Left ventricle myocardium inferior (tissue), 1 donor: ENCODE measurements around the gene TMEM187. TPM values are rescaled to one million over a fixed set of nuclear protein-coding genes. Genes with fewer than 3 reads are reported as not detected.

Experiments used
- DNase-seq: peaks from one replicate; pipeline ENCODE4 v3.0.0-alpha.2; 2020
- H3K27ac ChIP-seq: fragments of 200-600 bp; replicated peaks from 2 replicates; pipeline ENCODE4 v1.8.0; 2021
- H3K27me3 ChIP-seq: fragments of 200-600 bp; 2 replicates; pipeline ENCODE4 v1.8.0; 2021; ENCODE audit warnings: low read depth
- H3K36me3 ChIP-seq: fragments of 200-600 bp; 2 replicates; pipeline ENCODE4 v1.8.0; 2021
- H3K4me1 ChIP-seq: fragments of 200-600 bp; 2 replicates; pipeline ENCODE4 v1.8.0; 2021
- H3K4me3 ChIP-seq: fragments of 200-600 bp; 2 replicates; pipeline ENCODE4 v1.8.0; 2021; ENCODE audit warnings: mild to moderate bottlenecking, moderate library complexity
- H3K9me3 ChIP-seq: fragments of 200-600 bp; replicated peaks from 2 replicates; pipeline ENCODE4 v1.8.0; 2021
- CTCF ChIP-seq: fragments of 200-600 bp; IDR thresholded peaks from 2 replicates; pipeline ENCODE4 v1.8.0; 2021; ENCODE audit warnings: antibody characterized with exemption, mild to moderate bottlenecking, borderline replicate concordance
- intact Hi-C: fragments of 100-400 bp; cut with micrococcal nuclease; formaldehyde crosslinking; loops from one replicate; pipeline ENCODE4 v1.11.0; 2022
- total RNA-seq: library from RNA; stranded (reverse); fragmentation: NEBNext Ultra II Directional; extraction: Animal tissue kit (Norgen Biotek cat#: 25700); gene quantifications from one replicate; pipeline ENCODE4 v1.2.1, GENCODE V29; 2021
- donor health status: DM: no; HTN: yes; CAD: no; lungs with severe emphysema.

TMEM187 gene
- total RNA-seq, 1 donor from 2014 or later, result 6.4 TPM

- H3K9me3 ChIP-seq, result no peaks in the 10 kb centered on the region
- H3K4me3 ChIP-seq, result no peak overlapping the region
- no peaks in the 10 kb centered on the region for H3K27me3 ChIP-seq
- DNase-seq, result no peak
- intact Hi-C loops, result no loop called here
- no peak overlapping the region for H3K27ac ChIP-seq
- TF ChIP-seq CTCF, result no peak
- peaks cover 31% of the 10 kb centered on the region for H3K4me1 ChIP-seq
- H3K36me3 ChIP-seq, result peaks cover 5% of the 10 kb centered on the region
Measured at GRCh38 chrX:154024271-154024670, 51.7 kb downstream of the TMEM187 start.

DNA sequence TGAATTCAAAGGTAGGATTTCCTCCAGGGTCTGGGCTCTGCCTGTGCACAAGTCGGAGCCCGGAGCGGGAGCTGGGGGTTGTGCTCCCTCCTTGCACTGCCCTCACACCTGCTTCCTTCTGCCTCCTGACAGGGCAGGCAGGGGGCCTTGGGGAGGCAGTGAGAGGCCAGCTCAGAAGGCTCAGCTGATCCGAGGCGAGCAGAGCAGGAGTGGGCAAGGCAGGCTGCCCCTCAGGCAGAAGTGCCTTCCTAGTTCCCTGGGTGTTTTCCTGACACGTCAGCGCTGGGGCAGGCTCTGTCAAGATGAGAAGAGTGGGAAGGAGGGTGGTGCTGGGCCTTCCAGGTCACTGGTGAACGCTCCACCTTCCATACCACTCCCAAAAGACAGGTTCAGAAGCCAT is 52.7 kb downstream of the TMEM187 start:
- H3K27me3 ChIP-seq, result no peaks in the 10 kb centered on the region
- intact Hi-C loops, result no loop called here
- DNase-seq, result no peak
- peaks cover 5% of the 10 kb centered on the region for H3K36me3 ChIP-seq
- TF ChIP-seq CTCF, result no peak
- H3K9me3 ChIP-seq, result no peaks in the 10 kb centered on the region
- peak overlapping the region; percentile 23 for H3K27ac ChIP-seq
- peaks cover 29% of the 10 kb centered on the region for H3K4me1 ChIP-seq
- no peak overlapping the region for H3K4me3 ChIP-seq

DNA sequence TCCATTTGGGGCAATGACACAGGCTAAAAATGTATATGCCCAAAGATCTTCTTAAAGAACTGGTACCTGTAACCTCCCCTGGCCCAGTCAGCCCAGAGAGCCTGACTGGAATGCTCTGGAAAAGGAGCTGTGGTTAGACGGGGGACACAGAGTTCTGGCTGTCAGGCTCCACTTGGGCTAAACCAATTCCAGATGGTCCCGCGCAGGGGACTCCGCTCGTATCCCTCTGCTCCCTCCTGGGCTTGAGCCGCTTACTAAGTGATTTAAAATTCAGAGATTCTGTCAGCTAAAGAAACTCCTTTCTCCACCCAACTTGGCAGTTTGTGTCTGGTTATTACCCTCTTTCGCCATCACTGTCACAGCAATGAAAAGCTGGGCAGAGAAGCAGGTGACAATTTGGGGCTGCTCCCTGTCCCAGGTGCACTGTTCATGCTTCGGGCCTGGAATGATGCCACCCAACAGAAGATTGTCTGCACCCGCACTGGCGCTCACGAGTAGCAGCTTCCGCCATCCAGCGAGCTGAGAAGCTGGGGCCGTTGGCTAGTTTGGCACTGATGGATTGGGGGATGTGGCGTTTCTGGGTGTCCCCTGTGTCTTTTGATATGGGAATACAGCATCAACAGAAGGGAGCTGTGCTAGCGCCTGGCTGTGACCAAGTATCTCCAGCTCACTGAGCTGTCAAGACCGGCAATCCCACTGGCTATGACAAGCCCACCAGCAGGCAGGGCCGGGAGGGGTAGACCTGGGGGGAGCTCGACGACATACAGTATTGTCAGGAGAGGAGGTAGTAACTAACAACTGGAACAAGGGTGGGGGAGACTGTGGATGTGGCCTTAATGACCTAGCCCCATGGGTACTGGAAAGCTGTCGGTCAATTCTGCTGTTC is 53.8 kb downstream of the TMEM187 start:
- intact Hi-C loops, result no loop called here
- no peak for DNase-seq
- no peaks in the 10 kb centered on the region for H3K9me3 ChIP-seq
- H3K27ac ChIP-seq, result no peak overlapping the region
- no peak for TF ChIP-seq CTCF
- H3K4me1 ChIP-seq, result peaks cover 19% of the 10 kb centered on the region
- H3K27me3 ChIP-seq, result no peaks in the 10 kb centered on the region
- no peak overlapping the region for H3K4me3 ChIP-seq
- H3K36me3 ChIP-seq, result peaks cover 7% of the 10 kb centered on the region

- intact Hi-C loops, result no loop called here
- DNase-seq, result no peak
- Histone ChIP-seq H3K9me3 (no peaks in the 10 kb centered on the region), H3K27ac (no peak overlapping the region), H3K27me3 (no peaks in the 10 kb centered on the region), H3K36me3 (peaks cover 13% of the 10 kb centered on the region), H3K4me1 (peaks cover 18% of the 10 kb centered on the region), H3K4me3 (no peak overlapping the region)
- no peak for TF ChIP-seq CTCF
Measured at GRCh38 chrX:154027022-154027402, 54.5 kb downstream of the TMEM187 start.

- intact Hi-C loops, result no loop called here
- no peaks in the 10 kb centered on the region for H3K27me3 ChIP-seq
Measured at GRCh38 chrX:154027986-154028385, 55.4 kb downstream of the TMEM187 start.

More at GRCh38 chrX:154027986-154028385, 55.4 kb downstream of the TMEM187 start:
- peaks cover 28% of the 10 kb centered on the region for H3K4me1 ChIP-seq
- H3K36me3 ChIP-seq, result peaks cover 15% of the 10 kb centered on the region
- DNase-seq, result no peak
- H3K4me3 ChIP-seq, result no peak overlapping the region
- H3K27ac ChIP-seq, result no peak overlapping the region
- TF ChIP-seq CTCF, result no peak
- H3K9me3 ChIP-seq, result no peaks in the 10 kb centered on the region
